ENCODE data around the gene MEGF6.

Gene MEGF6

GRCh38 chr1:3518756-3519155 is 92.6 kb downstream of the MEGF6 start:
- CTCF ChIA-PET: interaction anchor here (0.7 to 4.2 kb wide), 12 partner anchors 10 to 102 kb away, joined by 3 to 33 read pairs (median 4); no protein-coding TSS in a partner anchor

DNA sequence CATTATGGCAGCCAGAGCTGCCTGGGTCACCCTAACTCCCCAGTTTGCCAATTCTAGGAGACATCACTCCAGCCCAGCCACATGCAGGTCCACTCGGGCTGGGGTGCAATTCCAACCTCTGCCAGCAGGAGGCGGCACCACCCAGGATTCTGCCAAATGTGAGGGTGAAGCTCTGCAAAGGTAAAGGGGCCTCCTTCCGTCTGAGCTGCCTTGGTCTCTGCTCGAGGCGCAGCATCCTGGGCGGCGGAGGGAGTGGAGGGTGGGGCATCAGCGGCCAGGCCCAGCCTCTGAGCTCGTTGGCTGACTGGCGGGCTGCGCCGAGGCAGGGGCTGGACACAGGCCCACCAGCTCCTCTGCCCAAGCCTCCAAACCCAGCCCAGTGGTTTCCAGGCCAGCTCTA is 93.1 kb downstream of the MEGF6 start:
- no peak for DNase-seq (ENCODE audit: low read depth, low spot score)
- POLR2A ChIA-PET: interaction anchor here (0.6 kb wide), 1 partner anchor 99 kb away, joined by 3 read pairs; no protein-coding TSS in a partner anchor
- TF ChIP-seq, protein P1, sequence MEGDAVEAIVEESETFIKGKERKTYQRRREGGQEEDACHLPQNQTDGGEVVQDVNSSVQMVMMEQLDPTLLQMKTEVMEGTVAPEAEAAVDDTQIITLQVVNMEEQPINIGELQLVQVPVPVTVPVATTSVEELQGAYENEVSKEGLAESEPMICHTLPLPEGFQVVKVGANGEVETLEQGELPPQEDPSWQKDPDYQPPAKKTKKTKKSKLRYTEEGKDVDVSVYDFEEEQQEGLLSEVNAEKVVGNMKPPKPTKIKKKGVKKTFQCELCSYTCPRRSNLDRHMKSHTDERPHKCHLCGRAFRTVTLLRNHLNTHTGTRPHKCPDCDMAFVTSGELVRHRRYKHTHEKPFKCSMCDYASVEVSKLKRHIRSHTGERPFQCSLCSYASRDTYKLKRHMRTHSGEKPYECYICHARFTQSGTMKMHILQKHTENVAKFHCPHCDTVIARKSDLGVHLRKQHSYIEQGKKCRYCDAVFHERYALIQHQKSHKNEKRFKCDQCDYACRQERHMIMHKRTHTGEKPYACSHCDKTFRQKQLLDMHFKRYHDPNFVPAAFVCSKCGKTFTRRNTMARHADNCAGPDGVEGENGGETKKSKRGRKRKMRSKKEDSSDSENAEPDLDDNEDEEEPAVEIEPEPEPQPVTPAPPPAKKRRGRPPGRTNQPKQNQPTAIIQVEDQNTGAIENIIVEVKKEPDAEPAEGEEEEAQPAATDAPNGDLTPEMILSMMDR (IDR thresholded peaks at IDR 0.05; ENCODE audit: insufficient read depth, low read length, missing control alignments): peak; percentile 54
- CTCF ChIA-PET: interaction anchor here (0.7 to 4.2 kb wide), 11 partner anchors 10 to 102 kb away, joined by 3 to 33 read pairs (median 4); no protein-coding TSS in a partner anchor
- H3K4me3 ChIP-seq (ENCODE audit: low read depth, low read length): no peak overlapping the region

More at GRCh38 chr1:3518756-3519155, 92.6 kb downstream of the MEGF6 start:
- no peak overlapping the region for H3K4me3 ChIP-seq (ENCODE audit: low read depth, low read length)
- DNase-seq (ENCODE audit: low read depth, low spot score): no peak
- POLR2A ChIA-PET: interaction anchor here (0.6 kb wide), 1 partner anchor 99 kb away, joined by 3 read pairs; no protein-coding TSS in a partner anchor
- TF ChIP-seq, protein P1 (IDR thresholded peaks at IDR 0.05; ENCODE audit: insufficient read depth, low read length, missing control alignments): no peak

DNA sequence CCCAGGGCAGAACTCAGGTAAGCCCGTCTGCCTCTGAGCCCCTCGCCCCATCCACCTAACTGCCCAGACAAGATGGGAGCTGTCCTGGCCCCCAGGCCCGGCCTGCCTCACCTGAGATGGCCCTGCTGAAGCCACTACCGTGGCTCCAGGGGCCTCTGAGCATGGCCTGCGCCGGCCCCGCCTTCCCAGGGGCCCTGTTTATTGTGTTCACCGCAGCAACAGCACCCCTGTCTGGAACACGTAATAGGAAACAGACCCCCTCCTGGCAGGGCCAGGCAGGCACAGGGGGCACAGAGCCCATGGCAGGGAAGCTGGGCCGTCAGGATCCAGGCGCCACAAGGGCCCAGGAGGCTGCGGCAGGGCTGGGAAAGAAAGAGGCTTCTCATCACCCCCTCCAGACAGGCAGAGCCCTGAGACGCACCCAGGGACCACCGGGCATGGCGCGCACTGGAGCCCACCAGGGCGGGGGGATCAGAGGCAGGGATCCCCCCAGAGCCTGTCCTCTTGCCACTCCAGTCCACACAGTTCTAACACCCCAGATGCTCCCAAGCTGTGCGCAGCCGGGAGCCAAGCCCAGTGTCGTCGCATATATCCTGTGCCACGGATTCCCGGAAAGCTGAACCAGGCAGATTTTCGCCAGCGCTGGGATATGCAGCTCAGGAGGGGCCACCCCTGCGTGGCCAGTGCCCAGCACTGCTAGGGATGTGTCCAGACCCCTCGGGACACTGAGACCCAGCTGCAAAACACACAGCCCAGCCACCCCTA is 94.2 kb downstream of the MEGF6 start:
- DNase-seq (ENCODE audit: low read depth, low spot score): no peak
- H3K4me3 ChIP-seq (ENCODE audit: low read depth, low read length): no peak overlapping the region
- ChIA-PET POLR2A (no interaction called here), CTCF (interaction anchor here (1.1 to 4.2 kb wide), 3 partner anchors 8 to 103 kb away, joined by 3 to 33 read pairs (median 21); no protein-coding TSS in a partner anchor)
- TF ChIP-seq, protein P1 (IDR thresholded peaks at IDR 0.05; ENCODE audit: insufficient read depth, low read length, missing control alignments): no peak

- ChIA-PET POLR2A (interaction anchor here (1.0 kb wide), 1 partner anchor 27 kb away, joined by 3 read pairs; no protein-coding TSS in a partner anchor), CTCF (interaction anchor here (0.8 to 4.2 kb wide), 3 partner anchors 12 to 104 kb away, joined by 3 to 33 read pairs (median 21); no protein-coding TSS in a partner anchor)
- TF ChIP-seq, protein P1 (IDR thresholded peaks at IDR 0.05; ENCODE audit: insufficient read depth, low read length, missing control alignments): no peak
- H3K4me3 ChIP-seq (ENCODE audit: low read depth, low read length): no peak overlapping the region
- DNase-seq (ENCODE audit: low read depth, low spot score): no peak
Observed at GRCh38 chr1:3516481-3516869, 94.8 kb downstream of the MEGF6 start.

GRCh38 chr1:3515774-3516480 is 95.4 kb downstream of the MEGF6 start:
- TF ChIP-seq, protein P1 (IDR thresholded peaks at IDR 0.05; ENCODE audit: insufficient read depth, low read length, missing control alignments): no peak
- ChIA-PET POLR2A (interaction anchor here (1.0 kb wide), 1 partner anchor 28 kb away, joined by 3 read pairs; no protein-coding TSS in a partner anchor), CTCF (interaction anchor here (0.8 to 4.2 kb wide), 3 partner anchors 13 to 104 kb away, joined by 3 to 33 read pairs (median 21); no protein-coding TSS in a partner anchor)
- no peak overlapping the region for H3K4me3 ChIP-seq (ENCODE audit: low read depth, low read length)
- DNase-seq (ENCODE audit: low read depth, low spot score): peak; percentile 16

All from AG04449 (cell line).